Measurements from ENCODE around the gene BTBD9.

The BTBD9 gene

DNA sequence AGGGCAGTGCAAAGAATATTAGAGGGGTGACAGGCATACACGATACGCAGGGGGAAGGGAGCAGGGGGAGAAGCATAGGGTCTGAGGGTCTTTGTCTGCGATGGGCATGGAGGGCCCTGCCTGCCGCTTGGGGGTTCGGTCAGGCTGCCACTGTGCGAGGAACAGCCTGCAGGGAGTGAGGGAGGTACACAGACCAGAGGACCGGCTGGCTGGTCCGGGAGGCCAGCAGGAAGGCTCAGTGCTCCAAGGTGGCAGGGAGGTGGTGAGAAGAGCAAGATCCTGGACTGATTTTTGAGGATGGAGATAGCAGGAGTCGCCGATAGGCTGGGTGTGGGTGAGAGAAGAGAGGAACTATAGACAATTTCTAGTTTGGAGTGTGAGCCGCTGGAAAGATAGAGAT, 481.8 kb downstream of the BTBD9 start:
- Histone ChIP-seq H3K36me3 (ENCODE audit: control insufficient read depth in 5 of 5, insufficient read depth in 5 of 5, low read length in 5 of 5) (peaks cover 0 to 18% (median 13%) of the 10 kb centered on the region in 5 donors), H3K27ac (ENCODE audit: low read depth, low read length) (no peak overlapping the region), H3K4me3 (ENCODE audit: low read depth in 1 of 5, low read length in 5 of 5) (no peak overlapping the region), H3K9me3 (ENCODE audit: control insufficient read depth in 5 of 5, low read length in 5 of 5) (peaks cover 0 to 6% (median 0%) of the 10 kb centered on the region in 5 donors), H3K4me1 (ENCODE audit: control insufficient read depth in 5 of 5, insufficient read depth in 5 of 5, low read length in 5 of 5) (peaks cover 0 to 27% (median 15%) of the 10 kb centered on the region in 5 donors), H3K27me3 (ENCODE audit: control insufficient read depth in 5 of 5, insufficient read depth in 4 of 5, low read length in 5 of 5) (no peaks in the 10 kb centered on the region), H3K9ac (ENCODE audit: low read length in 5 of 5) (no peak overlapping the region)

- H3K36me3 ChIP-seq (ENCODE audit: control insufficient read depth in 5 of 5, insufficient read depth in 5 of 5, low read length in 5 of 5) = peaks cover 0 to 27% (median 19%) of the 10 kb centered on the region in 5 donors
- no peak overlapping the region for H3K27ac ChIP-seq (ENCODE audit: low read depth, low read length)
- no peak overlapping the region for H3K4me3 ChIP-seq (ENCODE audit: low read depth in 1 of 5, low read length in 5 of 5)
- H3K9me3 ChIP-seq (ENCODE audit: control insufficient read depth in 5 of 5, low read length in 5 of 5) = peaks cover 0 to 6% (median 0%) of the 10 kb centered on the region in 5 donors
- H3K4me1 ChIP-seq (ENCODE audit: control insufficient read depth in 5 of 5, insufficient read depth in 5 of 5, low read length in 5 of 5) = peaks cover 0 to 28% (median 15%) of the 10 kb centered on the region in 5 donors
- no peaks in the 10 kb centered on the region for H3K27me3 ChIP-seq (ENCODE audit: control insufficient read depth in 5 of 5, insufficient read depth in 4 of 5, low read length in 5 of 5)
- no peak overlapping the region for H3K9ac ChIP-seq (ENCODE audit: low read length in 5 of 5)
Measured at GRCh38 chr6:38156818-38157565, 482.7 kb downstream of the BTBD9 start.

DNA sequence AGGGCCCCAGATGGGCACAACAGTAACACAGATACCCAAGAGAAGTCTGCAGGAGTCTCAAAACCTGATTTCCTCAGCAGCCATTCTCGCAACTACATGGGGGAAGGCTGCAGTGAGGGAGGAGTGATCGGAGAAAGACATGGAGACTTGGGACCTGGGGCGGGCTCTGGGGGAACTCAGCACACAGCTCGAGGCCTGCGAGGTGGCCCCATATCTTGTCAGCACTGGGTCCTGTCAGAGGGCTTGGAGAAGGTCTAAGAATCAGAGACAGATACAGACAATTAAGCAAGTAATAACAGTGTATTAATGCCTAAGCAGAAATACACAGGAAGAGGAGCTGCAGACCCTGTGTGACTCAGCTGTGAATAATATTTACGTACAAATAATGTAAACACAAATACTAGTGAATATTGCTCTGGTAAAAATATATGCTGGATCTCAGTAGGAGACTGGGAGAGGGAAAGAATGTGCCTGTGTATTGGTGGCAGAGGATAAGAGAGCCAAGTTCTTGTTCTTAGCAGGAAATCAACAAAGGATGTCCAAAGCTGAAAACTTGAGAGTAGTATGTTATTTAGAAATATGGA, 484.0 kb downstream of the BTBD9 start:
- H3K9ac ChIP-seq (ENCODE audit: low read length in 5 of 5) = no peak overlapping the region
- H3K36me3 ChIP-seq (ENCODE audit: control insufficient read depth in 5 of 5, insufficient read depth in 5 of 5, low read length in 5 of 5) = peaks cover 0 to 32% (median 19%) of the 10 kb centered on the region in 5 donors
- H3K4me3 ChIP-seq (ENCODE audit: low read depth in 1 of 5, low read length in 5 of 5) = no peak overlapping the region
- H3K27me3 ChIP-seq (ENCODE audit: control insufficient read depth in 5 of 5, insufficient read depth in 4 of 5, low read length in 5 of 5) = no peaks in the 10 kb centered on the region
- H3K4me1 ChIP-seq (ENCODE audit: control insufficient read depth in 5 of 5, insufficient read depth in 5 of 5, low read length in 5 of 5) = peaks cover 0 to 28% (median 15%) of the 10 kb centered on the region in 5 donors
- peaks cover 0 to 3% (median 0%) of the 10 kb centered on the region in 5 donors for H3K9me3 ChIP-seq (ENCODE audit: control insufficient read depth in 5 of 5, low read length in 5 of 5)
- H3K27ac ChIP-seq (ENCODE audit: low read depth, low read length) = peak overlapping the region; percentile 54

GRCh38 chr6:38155144-38155543, 484.6 kb downstream of the BTBD9 start:
- H3K36me3 ChIP-seq (ENCODE audit: control insufficient read depth in 5 of 5, insufficient read depth in 5 of 5, low read length in 5 of 5) = peaks cover 0 to 34% (median 17%) of the 10 kb centered on the region in 5 donors
- peak overlapping the region; percentile 54 for H3K27ac ChIP-seq (ENCODE audit: low read depth, low read length)
- H3K9ac ChIP-seq (ENCODE audit: low read length in 5 of 5) = no peak overlapping the region
- no peaks in the 10 kb centered on the region for H3K27me3 ChIP-seq (ENCODE audit: control insufficient read depth in 5 of 5, insufficient read depth in 4 of 5, low read length in 5 of 5)
- H3K4me1 ChIP-seq (ENCODE audit: control insufficient read depth in 5 of 5, insufficient read depth in 5 of 5, low read length in 5 of 5) = peaks cover 0 to 28% (median 15%) of the 10 kb centered on the region in 5 donors
- H3K9me3 ChIP-seq (ENCODE audit: control insufficient read depth in 5 of 5, low read length in 5 of 5) = no peaks in the 10 kb centered on the region
- no peak overlapping the region for H3K4me3 ChIP-seq (ENCODE audit: low read depth in 1 of 5, low read length in 5 of 5)

DNA sequence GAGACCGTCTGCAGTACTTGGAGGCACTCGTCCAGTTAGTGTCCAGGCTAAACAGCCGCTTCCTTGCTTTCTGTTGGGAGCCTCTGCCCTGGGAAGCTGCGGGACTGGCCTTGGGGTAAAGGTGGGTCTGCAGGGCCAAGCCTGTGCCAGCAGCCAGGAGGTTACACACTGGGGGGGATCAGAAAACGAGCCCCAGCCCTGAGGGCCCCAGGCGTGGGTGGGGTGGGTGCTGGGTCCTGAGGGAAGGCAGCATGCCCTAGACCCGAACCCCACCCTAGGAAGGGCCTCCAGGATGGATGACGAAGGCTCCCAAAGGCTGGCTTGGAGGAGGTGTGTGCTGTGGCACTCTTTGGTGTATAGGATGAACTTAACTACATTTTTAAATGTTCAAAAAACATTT, 485.0 kb downstream of the BTBD9 start:
- peaks cover 0 to 34% (median 17%) of the 10 kb centered on the region in 5 donors for H3K36me3 ChIP-seq (ENCODE audit: control insufficient read depth in 5 of 5, insufficient read depth in 5 of 5, low read length in 5 of 5)
- H3K4me3 ChIP-seq (ENCODE audit: low read depth in 1 of 5, low read length in 5 of 5) = no peak overlapping the region
- H3K9me3 ChIP-seq (ENCODE audit: control insufficient read depth in 5 of 5, low read length in 5 of 5) = no peaks in the 10 kb centered on the region
- peak overlapping the region; percentile 54 for H3K27ac ChIP-seq (ENCODE audit: low read depth, low read length)
- H3K9ac ChIP-seq (ENCODE audit: low read length in 5 of 5) = no peak overlapping the region
- H3K27me3 ChIP-seq (ENCODE audit: control insufficient read depth in 5 of 5, insufficient read depth in 4 of 5, low read length in 5 of 5) = no peaks in the 10 kb centered on the region
- H3K4me1 ChIP-seq (ENCODE audit: control insufficient read depth in 5 of 5, insufficient read depth in 5 of 5, low read length in 5 of 5) = peaks cover 0 to 28% (median 16%) of the 10 kb centered on the region in 5 donors

GRCh38 chr6:38153798-38154345, 485.9 kb downstream of the BTBD9 start:
- no peak overlapping the region for H3K4me3 ChIP-seq (ENCODE audit: low read depth in 1 of 5, low read length in 5 of 5)
- H3K27ac ChIP-seq (ENCODE audit: low read depth, low read length) = no peak overlapping the region
- H3K36me3 ChIP-seq (ENCODE audit: control insufficient read depth in 5 of 5, insufficient read depth in 5 of 5, low read length in 5 of 5) = peaks cover 0 to 34% (median 17%) of the 10 kb centered on the region in 5 donors
- peak overlapping the region in 1 of 5 donors; percentile 16 for H3K9ac ChIP-seq (ENCODE audit: low read length in 5 of 5)
- peaks cover 0 to 35% (median 21%) of the 10 kb centered on the region in 5 donors for H3K4me1 ChIP-seq (ENCODE audit: control insufficient read depth in 5 of 5, insufficient read depth in 5 of 5, low read length in 5 of 5)
- H3K9me3 ChIP-seq (ENCODE audit: control insufficient read depth in 5 of 5, low read length in 5 of 5) = no peaks in the 10 kb centered on the region
- no peaks in the 10 kb centered on the region for H3K27me3 ChIP-seq (ENCODE audit: control insufficient read depth in 5 of 5, insufficient read depth in 4 of 5, low read length in 5 of 5)

DNA sequence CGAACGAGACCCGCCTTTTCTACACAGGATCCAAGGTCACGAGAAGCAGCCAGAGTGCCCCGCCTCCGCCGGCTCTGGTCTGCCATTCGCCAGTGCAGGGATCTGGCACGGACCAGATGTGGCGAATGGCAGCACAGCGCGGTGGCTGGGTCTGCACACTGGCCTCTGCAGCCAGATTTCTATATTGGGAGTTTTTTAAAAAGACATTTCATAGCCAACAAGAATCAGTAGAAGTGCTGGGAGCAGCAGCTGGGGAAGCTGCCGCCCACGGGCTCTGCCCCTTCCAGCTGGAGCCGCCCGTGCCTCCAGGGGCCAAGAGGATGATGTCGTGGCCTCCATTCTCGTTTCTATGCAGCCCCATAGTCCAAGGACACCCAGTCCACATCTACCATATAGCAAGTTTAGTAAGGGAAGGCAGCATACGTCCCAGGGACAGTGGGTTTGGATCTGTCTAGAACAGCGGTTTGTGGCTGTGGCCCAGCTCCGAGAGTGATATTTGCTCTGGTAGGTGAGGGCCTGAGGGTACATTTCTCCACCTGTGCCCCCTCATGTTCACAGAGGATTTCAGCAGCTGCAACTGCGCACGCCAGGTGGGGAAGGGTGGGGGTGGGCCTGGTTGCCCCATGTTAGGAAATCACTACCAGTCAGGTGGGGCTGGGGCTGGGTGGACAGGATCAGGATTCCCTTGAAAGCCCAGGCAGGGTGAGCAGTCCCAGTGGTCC, 486.5 kb downstream of the BTBD9 start:
- Histone ChIP-seq H3K36me3 (ENCODE audit: control insufficient read depth in 5 of 5, insufficient read depth in 5 of 5, low read length in 5 of 5) (peaks cover 0 to 34% (median 17%) of the 10 kb centered on the region in 5 donors), H3K4me1 (ENCODE audit: control insufficient read depth in 5 of 5, insufficient read depth in 5 of 5, low read length in 5 of 5) (peaks cover 0 to 38% (median 21%) of the 10 kb centered on the region in 5 donors), H3K9me3 (ENCODE audit: control insufficient read depth in 5 of 5, low read length in 5 of 5) (no peaks in the 10 kb centered on the region), H3K4me3 (ENCODE audit: low read depth in 1 of 5, low read length in 5 of 5) (no peak overlapping the region), H3K27me3 (ENCODE audit: control insufficient read depth in 5 of 5, insufficient read depth in 4 of 5, low read length in 5 of 5) (no peaks in the 10 kb centered on the region), H3K9ac (ENCODE audit: low read length in 5 of 5) (no peak overlapping the region), H3K27ac (ENCODE audit: low read depth, low read length) (no peak overlapping the region)

GRCh38 chr6:38152620-38153019, 487.1 kb downstream of the BTBD9 start:
- no peak overlapping the region for H3K9ac ChIP-seq (ENCODE audit: low read length in 5 of 5)
- H3K4me1 ChIP-seq (ENCODE audit: control insufficient read depth in 5 of 5, insufficient read depth in 5 of 5, low read length in 5 of 5) = peaks cover 0 to 38% (median 21%) of the 10 kb centered on the region in 5 donors
- H3K27ac ChIP-seq (ENCODE audit: low read depth, low read length) = no peak overlapping the region
- H3K27me3 ChIP-seq (ENCODE audit: control insufficient read depth in 5 of 5, insufficient read depth in 4 of 5, low read length in 5 of 5) = no peaks in the 10 kb centered on the region
- peaks cover 0 to 34% (median 17%) of the 10 kb centered on the region in 5 donors for H3K36me3 ChIP-seq (ENCODE audit: control insufficient read depth in 5 of 5, insufficient read depth in 5 of 5, low read length in 5 of 5)
- H3K4me3 ChIP-seq (ENCODE audit: low read depth in 1 of 5, low read length in 5 of 5) = no peak overlapping the region
- H3K9me3 ChIP-seq (ENCODE audit: control insufficient read depth in 5 of 5, low read length in 5 of 5) = no peaks in the 10 kb centered on the region

- no peaks in the 10 kb centered on the region for H3K27me3 ChIP-seq (ENCODE audit: control insufficient read depth in 5 of 5, insufficient read depth in 4 of 5, low read length in 5 of 5)
- H3K36me3 ChIP-seq (ENCODE audit: control insufficient read depth in 5 of 5, insufficient read depth in 5 of 5, low read length in 5 of 5) = peaks cover 0 to 34% (median 17%) of the 10 kb centered on the region in 5 donors
- no peaks in the 10 kb centered on the region for H3K9me3 ChIP-seq (ENCODE audit: control insufficient read depth in 5 of 5, low read length in 5 of 5)
- no peak overlapping the region for H3K9ac ChIP-seq (ENCODE audit: low read length in 5 of 5)
- H3K4me1 ChIP-seq (ENCODE audit: control insufficient read depth in 5 of 5, insufficient read depth in 5 of 5, low read length in 5 of 5) = peaks cover 0 to 38% (median 21%) of the 10 kb centered on the region in 5 donors
- H3K27ac ChIP-seq (ENCODE audit: low read depth, low read length) = no peak overlapping the region
- no peak overlapping the region for H3K4me3 ChIP-seq (ENCODE audit: low read depth in 1 of 5, low read length in 5 of 5)
Measured at GRCh38 chr6:38151580-38152500, 487.9 kb downstream of the BTBD9 start.
